ENCODE data around the gene CCM2L.

GRCh38 chr20:32075534-32075933 is 65.3 kb downstream of the CCM2L start:
- TF ChIP-seq CTCF (IDR thresholded peaks at IDR 0.05), result no peak
- no peak for TF ChIP-seq POLR2A (IDR thresholded peaks at IDR 0.05)

All from thyroid gland (tissue), 4 donors.